ENCODE measurements around the gene KRTAP10-11.

KRTAP10-11 gene

DNA sequence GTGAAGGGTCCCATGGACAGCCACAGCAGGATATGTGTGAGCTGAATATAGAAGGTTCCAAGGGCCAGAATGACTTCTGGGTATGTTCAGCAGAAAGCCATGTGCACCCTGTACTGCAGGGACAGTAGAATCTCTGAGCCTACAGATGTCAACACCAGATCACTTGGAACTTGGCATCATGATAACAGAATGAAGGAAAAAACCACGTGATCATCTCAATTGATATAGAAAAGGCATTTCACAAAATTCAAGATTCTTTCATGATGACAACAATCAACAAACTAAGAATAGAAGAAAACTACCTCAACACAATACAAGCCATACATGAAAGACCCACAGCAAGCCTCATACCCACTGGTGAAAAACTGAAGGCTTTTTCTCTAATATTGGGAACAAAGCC, 21.4 kb downstream of the KRTAP10-11 start:
- no peak for TF ChIP-seq GATA2 (IDR thresholded peaks at IDR 0.05; ENCODE audit: low read depth, low read length)
- TF ChIP-seq GATA3 (IDR thresholded peaks at IDR 0.05; ENCODE audit: low read depth, low read length): no peak

DNA sequence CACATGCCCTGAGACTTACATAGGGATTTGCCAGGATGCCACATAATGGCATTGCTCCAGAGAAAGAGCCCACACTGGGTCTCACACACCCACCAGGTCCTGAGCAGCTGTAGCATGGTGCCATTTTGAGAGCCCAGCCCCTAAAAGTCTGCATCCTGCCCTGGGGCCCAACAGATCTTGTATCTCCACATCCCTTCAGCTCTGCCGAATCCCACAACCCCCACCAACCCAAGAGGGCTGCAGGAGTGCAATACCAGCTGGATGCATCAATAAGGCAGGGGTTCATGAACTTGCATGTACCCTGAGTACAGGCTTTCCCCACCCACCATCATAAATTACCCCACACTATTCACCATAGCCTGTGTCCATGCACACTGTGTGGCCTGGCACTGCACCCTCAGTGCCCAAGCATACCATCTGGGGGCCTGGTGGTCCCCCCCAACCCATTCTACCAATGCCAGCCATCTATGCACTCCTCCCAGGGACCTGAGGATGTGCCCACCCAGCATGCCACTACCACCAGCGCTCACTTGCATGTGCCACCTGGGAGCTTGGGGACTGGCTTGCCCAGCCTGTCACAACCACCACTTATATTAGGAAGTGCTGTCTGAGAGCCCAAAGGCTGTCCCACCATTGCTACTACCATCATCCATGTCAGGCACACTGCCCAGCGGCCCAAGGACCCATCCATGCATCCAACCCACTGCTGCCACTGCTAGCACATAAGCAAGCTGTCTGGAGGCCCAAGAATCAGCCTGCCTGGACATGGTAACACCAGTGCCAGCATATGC, 24.6 kb downstream of the KRTAP10-11 start:
- no peak for TF ChIP-seq GATA3 (IDR thresholded peaks at IDR 0.05; ENCODE audit: low read depth, low read length)

DNA sequence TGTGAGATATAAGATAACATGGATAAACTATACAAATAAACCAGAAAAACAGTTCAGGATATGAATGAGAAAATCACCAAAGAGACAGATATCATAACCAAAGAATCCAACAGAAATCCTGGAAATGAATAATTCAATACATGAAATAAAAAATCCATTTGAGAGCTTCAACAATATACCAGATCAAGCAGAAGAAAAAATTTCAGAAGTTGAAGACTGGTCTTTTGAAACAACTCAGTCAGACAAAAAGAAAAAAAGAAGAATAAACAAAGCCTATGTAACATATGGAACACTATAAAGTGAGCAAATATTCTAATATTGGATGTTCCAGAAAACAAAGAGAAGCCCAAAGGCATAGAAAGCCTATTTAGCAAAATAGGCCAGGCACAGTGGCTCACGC, 25.7 kb downstream of the KRTAP10-11 start:
- TF ChIP-seq GATA3 (IDR thresholded peaks at IDR 0.05; ENCODE audit: low read depth, low read length): no peak

DNA sequence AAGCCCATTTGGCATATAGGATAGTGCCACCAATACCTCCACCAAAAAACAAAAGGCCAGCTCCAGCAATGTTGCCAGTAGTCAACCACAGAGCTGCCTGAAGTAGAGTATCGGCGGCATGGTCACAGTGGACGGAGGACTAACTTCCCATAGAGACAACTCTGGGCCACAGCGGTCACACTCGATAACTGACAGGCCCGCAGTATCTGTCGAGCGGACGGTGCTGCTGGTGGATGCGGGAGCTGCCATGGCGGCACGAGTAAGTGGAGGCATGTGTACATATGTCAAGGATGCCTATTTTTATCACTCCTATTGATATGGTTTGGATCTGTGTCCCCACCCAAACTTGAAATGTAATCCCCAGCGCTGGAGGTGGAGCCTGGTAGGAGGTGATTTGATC, 31.7 kb downstream of the KRTAP10-11 start:
- no peak for TF ChIP-seq GATA3 (IDR thresholded peaks at IDR 0.05; ENCODE audit: low read depth, low read length)
- TF ChIP-seq GATA2 (IDR thresholded peaks at IDR 0.05; ENCODE audit: low read depth, low read length): no peak

DNA sequence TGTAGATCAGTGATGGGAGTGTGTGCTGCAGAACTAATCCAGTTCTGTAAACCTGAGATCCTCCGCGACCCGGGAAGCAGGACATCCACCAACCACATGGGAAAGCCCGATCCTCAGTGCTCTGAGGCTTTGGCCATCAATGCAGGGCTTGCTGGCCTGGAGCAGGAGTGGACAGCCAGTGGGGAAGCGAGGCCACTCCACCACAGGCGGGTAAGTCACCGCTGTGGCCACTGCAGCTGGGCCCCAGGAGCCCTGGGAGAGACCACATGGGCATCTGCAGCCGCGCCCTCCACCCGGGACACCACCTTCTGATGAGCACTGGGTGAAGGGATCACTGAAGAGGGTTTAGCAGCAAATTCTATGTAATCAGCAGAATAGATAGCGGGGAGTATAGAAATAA, 34.9 kb downstream of the KRTAP10-11 start:
- TF ChIP-seq GATA3 (IDR thresholded peaks at IDR 0.05; ENCODE audit: low read depth, low read length) (no peak), GATA2 (IDR thresholded peaks at IDR 0.05; ENCODE audit: low read depth, low read length) (no peak)

DNA sequence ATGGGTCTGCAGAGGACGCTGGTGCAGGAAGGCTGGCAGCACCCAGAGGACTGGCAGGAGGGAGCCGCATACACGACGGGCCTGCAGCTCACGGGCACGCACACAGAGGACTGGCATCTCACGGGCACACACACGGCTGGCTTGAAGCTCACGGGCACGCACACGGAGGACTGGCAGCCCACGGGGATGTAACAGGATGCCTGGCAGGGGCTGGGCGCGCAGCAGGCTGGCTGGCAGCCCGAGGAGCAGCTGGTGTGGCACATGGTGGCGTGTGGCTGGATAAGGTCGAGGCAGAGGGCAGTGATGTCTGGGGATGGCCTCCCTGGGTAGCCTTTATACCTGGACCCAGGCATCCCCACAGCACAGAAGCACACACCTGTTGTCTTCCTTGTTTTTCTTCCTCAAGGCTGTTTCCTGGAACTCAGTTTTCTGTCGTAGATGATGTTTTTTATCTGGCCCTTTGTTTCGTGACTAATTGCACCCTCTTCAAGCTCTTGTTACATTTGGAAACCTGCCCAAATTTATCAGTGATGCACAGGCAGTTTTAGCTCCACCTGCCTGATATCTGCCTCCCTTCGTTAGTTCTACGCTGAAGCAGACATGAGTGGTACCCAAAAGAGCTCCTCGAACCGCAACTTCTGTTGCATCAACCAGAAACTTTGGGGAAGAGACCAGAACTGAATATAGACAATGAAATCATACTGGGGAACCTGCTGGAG, 35.8 kb downstream of the KRTAP10-11 start, which contains the start of gene KRTAP12-1:
Gene KRTAP12-1 (minus strand): TSS at position 303 of the 719 bp plus-strand sequence. CDS start 40 bp downstream, at position 263.
- TF ChIP-seq GATA3 (IDR thresholded peaks at IDR 0.05; ENCODE audit: low read depth, low read length) (no peak), GATA2 (IDR thresholded peaks at IDR 0.05; ENCODE audit: low read depth, low read length) (no peak)

DNA sequence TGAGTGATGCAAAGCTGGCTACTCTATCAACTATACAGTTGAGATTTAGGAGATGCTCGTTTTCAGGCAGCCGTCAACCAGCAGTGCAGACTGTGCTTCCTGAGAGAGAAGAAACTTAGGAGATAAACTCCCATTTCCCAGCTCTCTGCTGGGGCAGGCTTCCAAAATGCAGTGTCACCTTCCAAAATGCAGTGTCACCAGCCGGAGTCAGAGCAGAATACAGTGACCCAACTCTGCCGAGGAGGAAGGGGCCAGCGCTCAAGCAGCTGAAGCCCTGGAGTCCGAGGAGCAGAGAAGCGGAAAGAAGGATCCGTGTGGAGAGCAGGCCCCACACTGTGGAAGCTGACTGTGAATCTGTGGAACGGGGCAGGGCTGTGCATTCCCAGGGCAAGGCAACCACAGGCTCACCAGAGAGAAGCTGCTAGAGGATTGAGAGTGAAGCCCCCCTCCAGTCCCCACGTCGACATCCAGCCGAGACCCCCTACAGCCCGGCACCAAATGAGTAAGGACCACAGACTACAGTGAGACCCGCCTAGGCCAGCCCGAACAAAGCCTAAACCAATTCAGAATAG, 36.5 kb downstream of the KRTAP10-11 start:
- TF ChIP-seq GATA2 (IDR thresholded peaks at IDR 0.05; ENCODE audit: low read depth, low read length) (no peak), GATA3 (IDR thresholded peaks at IDR 0.05; ENCODE audit: low read depth, low read length) (no peak)

DNA sequence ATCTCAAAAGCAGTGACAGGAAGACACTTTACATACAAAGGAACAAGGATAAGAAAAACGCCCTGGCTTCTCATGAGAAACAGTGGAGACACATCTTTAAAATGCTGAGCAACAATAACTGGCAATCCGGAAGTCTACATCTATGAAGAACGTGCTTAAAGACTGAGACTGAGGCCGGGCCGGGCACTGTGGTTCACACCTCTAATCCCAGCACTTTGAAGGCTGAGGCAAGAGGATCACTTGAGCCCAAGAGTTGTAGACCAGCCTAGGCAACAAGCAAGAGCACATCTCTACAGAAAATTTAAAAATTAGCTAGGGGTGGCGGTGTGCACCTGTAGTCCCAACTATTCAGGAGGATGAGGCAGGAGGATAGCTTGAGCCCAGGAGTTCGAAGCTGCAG, 37.9 kb downstream of the KRTAP10-11 start:
- TF ChIP-seq GATA3 (IDR thresholded peaks at IDR 0.05; ENCODE audit: low read depth, low read length): no peak
- TF ChIP-seq GATA2 (IDR thresholded peaks at IDR 0.05; ENCODE audit: low read depth, low read length): no peak

DNA sequence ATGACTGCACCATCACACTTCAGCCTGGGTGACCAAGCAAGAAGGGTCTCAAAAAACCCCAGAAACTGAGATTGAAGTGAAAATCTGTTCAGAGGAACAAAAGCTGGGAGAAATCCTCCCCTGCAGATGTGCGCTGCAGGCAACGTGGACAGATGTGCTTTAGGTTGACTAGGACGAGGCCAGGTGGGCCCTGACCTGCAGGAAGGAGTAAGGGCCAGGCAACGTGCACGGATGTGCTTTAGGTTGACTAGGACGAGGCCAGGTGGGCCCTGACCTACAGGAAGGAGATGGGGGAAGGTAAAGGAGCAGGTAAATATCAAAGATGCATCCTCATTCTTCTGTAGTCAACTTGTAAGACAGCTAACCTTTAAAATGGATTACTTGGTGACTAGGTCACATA, 38.3 kb downstream of the KRTAP10-11 start:
- no peak for TF ChIP-seq GATA2 (IDR thresholded peaks at IDR 0.05; ENCODE audit: low read depth, low read length)
- TF ChIP-seq GATA3 (IDR thresholded peaks at IDR 0.05; ENCODE audit: low read depth, low read length): no peak

DNA sequence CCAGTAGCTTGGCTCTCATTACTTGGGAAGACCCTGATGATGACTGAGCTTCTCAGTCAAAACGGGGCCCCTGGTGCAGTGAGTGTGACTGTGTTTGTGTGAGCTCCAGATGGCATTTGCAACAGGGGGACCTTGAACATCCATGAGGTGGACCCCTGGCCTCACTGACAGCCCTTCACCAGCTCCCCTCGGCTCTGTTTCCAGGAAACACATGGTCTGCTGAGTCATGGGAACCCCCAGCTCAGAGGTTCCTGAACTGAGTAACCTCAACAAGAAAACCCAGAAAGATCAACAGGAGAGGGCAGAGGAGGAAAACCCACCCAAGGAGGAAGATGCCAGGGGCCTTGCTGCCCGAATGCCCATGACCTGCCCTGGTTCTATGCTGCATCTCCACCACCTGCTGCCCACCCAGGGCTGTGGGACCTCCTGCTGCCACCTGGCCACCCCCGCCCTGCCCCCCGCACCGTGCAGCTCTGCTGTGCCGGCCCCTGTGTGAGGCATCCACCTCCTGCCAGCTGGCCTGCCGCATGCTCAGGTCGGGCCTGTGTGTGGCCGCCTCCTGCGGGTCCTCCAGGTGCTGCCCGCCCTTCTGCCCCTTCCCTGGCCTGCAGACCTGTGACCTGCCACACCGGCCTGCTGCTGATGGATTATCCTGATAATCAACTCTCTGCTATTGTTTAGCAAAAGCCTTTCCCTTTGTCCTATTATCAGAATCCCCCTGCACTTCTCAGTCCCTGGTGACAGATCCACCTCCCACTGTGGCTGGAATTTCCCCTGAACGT, 40.0 kb downstream of the KRTAP10-11 start:
- TF ChIP-seq GATA3 (IDR thresholded peaks at IDR 0.05; ENCODE audit: low read depth, low read length) (no peak), GATA2 (IDR thresholded peaks at IDR 0.05; ENCODE audit: low read depth, low read length) (no peak)

DNA sequence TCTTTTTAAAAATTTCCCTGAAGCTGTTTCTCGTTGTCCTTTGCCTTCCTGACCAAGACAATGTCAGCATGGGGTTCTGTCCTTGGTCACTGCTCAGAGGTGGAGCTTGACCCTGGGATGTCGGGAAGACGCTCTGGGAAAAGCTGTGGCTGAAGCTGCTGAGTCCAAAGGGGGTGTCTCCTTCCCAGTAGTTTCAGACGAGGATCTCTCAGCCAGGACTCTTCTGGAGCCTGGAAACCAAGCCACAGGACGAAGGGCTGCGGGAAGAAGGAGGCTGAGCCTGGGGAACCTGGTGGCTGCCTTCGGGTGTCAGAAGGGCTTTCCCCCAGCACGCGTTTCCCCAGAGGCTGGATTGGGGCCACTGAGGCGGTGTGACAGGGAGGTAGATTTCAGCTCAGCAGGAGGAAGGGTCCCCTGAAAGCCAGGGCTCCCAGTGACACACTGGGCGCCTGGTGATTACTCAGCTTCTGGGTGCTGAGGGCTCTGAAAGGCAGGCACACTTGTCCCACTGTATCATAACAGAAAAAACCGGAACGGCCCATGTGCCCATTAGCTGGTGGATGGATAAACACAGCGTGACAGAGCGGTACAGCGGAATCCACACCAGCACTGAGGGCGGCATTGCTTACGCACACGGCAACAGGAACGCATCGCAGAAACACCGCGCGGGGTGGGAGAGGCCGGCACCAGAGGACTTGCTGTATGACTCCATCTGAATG, 40.8 kb downstream of the KRTAP10-11 start:
- TF ChIP-seq GATA2 (IDR thresholded peaks at IDR 0.05; ENCODE audit: low read depth, low read length): no peak
- TF ChIP-seq GATA3 (IDR thresholded peaks at IDR 0.05; ENCODE audit: low read depth, low read length): no peak

DNA sequence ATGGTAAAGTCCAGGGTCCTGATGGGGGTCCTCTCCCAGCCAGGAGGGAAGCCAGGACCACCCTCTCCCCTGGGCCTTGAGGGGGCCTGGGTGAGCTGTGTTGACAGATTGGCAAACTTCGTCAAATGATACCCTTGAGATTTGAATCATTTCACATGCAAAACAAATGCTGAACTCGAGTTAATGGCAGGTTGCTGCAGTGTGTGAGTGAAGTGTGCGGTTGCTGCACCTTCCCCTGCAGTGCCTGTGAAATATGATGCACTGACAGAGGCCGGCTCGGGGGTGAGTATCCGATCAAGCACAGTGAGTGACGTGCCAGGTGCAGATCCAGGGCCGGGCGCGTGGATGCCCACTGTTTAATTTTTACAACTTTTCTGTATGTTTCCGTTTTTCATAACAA, 41.5 kb downstream of the KRTAP10-11 start:
- no peak for TF ChIP-seq GATA2 (IDR thresholded peaks at IDR 0.05; ENCODE audit: low read depth, low read length)
- TF ChIP-seq GATA3 (IDR thresholded peaks at IDR 0.05; ENCODE audit: low read depth, low read length): no peak

DNA sequence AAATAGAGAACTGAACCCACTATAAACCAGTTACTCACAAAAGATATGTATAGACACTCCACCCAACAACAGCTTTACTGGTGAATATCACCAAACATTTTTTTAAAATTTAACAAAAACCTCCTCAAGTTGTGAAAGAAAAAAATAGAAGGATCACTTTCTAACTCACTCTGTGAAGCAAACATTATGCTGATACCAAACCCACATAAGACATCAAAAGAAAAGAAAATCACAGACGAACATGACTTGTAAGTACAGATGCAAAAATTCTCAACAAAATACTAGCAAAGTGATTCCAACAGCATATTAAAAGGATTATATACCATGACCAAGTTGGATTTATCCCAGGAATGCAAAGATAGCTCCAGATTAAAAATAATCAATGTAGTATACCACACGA, 45.5 kb downstream of the KRTAP10-11 start:
- TF ChIP-seq GATA2 (IDR thresholded peaks at IDR 0.05; ENCODE audit: low read depth, low read length) (no peak), GATA3 (IDR thresholded peaks at IDR 0.05; ENCODE audit: low read depth, low read length) (no peak)

All from SH-SY5Y (cell line).